HepG2 (cell line): ENCODE results near the gene TNS4. TPM values are rescaled to one million over a fixed set of nuclear protein-coding genes. Genes with fewer than 3 reads are reported as not detected.

Source experiments
- ATF7-NPFF ChIP-seq: sonication (generic); formaldehyde crosslinking; IDR thresholded peaks from 2 replicates; pipeline ENCODE4 v1.8.1; 2023; ENCODE audit warnings: mild to moderate bottlenecking, low read depth, missing genetic modification reagents, moderate library complexity
- DNMT3B ChIP-seq: conservative IDR thresholded peaks from 2 replicates; pipeline ENCODE4 v1.6.1; 2016; ENCODE audit warnings: missing biosample characterization, control low read depth
- EED ChIP-seq: sonication (generic); formaldehyde crosslinking; IDR thresholded peaks from 2 replicates; pipeline ENCODE4 v1.5.0; 2020; ENCODE audit warnings: mild to moderate bottlenecking, missing genetic modification reagents
- JUND ChIP-seq: sonication (generic); formaldehyde crosslinking; IDR thresholded peaks from 2 replicates; pipeline ENCODE4 v1.8.0; 2022; ENCODE audit warnings: mild to moderate bottlenecking, missing genetic modification reagents
- KDM2A ChIP-seq: sonication (generic); formaldehyde crosslinking; IDR thresholded peaks from 2 replicates; pipeline ENCODE4 v1.4.0; 2020; ENCODE audit warnings: low read depth, missing genetic modification reagents, borderline replicate concordance
- NRL ChIP-seq: sonication (generic); formaldehyde crosslinking; IDR thresholded peaks from 2 replicates; pipeline ENCODE4 v1.5.0; 2020; ENCODE audit warnings: missing genetic modification reagents, mild to moderate bottlenecking, moderate library complexity, borderline replicate concordance
- RXRA ChIP-seq: sonication (generic); formaldehyde crosslinking; IDR thresholded peaks from 2 replicates; pipeline ENCODE4 v1.5.1; 2020; ENCODE audit warnings: missing genetic modification reagents
- SP2 ChIP-seq: sonication (generic); formaldehyde crosslinking; IDR thresholded peaks from 2 replicates; pipeline ENCODE4 v1.5.1; 2020; ENCODE audit warnings: mild to moderate bottlenecking, missing genetic modification reagents
- TCF7L2 ChIP-seq: IDR thresholded peaks from 2 replicates; pipeline ENCODE4 v1.6.1; 2011; ENCODE audit warnings: mild to moderate bottlenecking, low read depth, low read length, moderate library complexity
- ZNF234 ChIP-seq: sonication (generic); formaldehyde crosslinking; conservative IDR thresholded peaks from 2 replicates; pipeline ENCODE4 v1.5.1; 2020; ENCODE audit warnings: mild to moderate bottlenecking, missing genetic modification reagents
- ZNF441 ChIP-seq: sonication (generic); formaldehyde crosslinking; IDR thresholded peaks from 2 replicates; pipeline ENCODE4 v1.7.0; 2021; ENCODE audit warnings: missing genetic modification reagents, borderline replicate concordance
- ZNF556 ChIP-seq: sonication (generic); formaldehyde crosslinking; IDR thresholded peaks from 2 replicates; pipeline ENCODE4 v1.4.0; 2020; ENCODE audit warnings: mild to moderate bottlenecking, missing genetic modification reagents, borderline replicate concordance
- ZNF615 ChIP-seq: sonication (generic); formaldehyde crosslinking; IDR thresholded peaks from 2 replicates; pipeline ENCODE4 v1.5.0; 2020; ENCODE audit warnings: mild to moderate bottlenecking, missing genetic modification reagents, borderline replicate concordance
- ZNF616 ChIP-seq: sonication (generic); formaldehyde crosslinking; IDR thresholded peaks from 2 replicates; pipeline ENCODE4 v1.5.0; 2020; ENCODE audit warnings: low read depth, mild to moderate bottlenecking, missing genetic modification reagents
- ZNF713 ChIP-seq: sonication (generic); formaldehyde crosslinking; IDR thresholded peaks from 2 replicates; pipeline ENCODE4 v1.4.0; 2020; ENCODE audit warnings: mild to moderate bottlenecking, missing genetic modification reagents
- ZNF747 ChIP-seq: sonication (generic); formaldehyde crosslinking; IDR thresholded peaks from 2 replicates; pipeline ENCODE4 v1.8.1; 2023; ENCODE audit warnings: missing genetic modification reagents, mild to moderate bottlenecking, borderline replicate concordance
- ZNF792 ChIP-seq: IDR thresholded peaks from 2 replicates; pipeline ENCODE4 v1.6.1; 2016
- ZZZ3 ChIP-seq: sonication (generic); formaldehyde crosslinking; IDR thresholded peaks from 2 replicates; pipeline ENCODE4 v1.4.0; 2020; ENCODE audit warnings: missing genetic modification reagents, mild to moderate bottlenecking, borderline replicate concordance
- polyA plus RNA-seq, 8 experiments: library from polyadenylated mRNA; depleted of rRNA in 3 of 8; stranded (reverse) in 7 of 8; unstranded in 1 of 8; fragments of >200 nt; fragmentation: Illumina TruSeq in 4 of 8; extraction: Trizol in 4 of 8; gene quantifications; 2 replicates each; pipeline versions ENCODE4 v1.2.1 to v1.2.3, GENCODE V29; 2011 to 2016; ENCODE audit warnings: low read depth in 4 of 8, missing spikeins in 1 of 8, mixed read lengths in 1 of 8; ENCODE audit not compliant: insufficient read depth in 1 of 8
- total RNA-seq, 5 experiments: library from RNA; depleted of rRNA; stranded (reverse); fragments of >200 nt; fragmentation: Illumina TruSeq; extraction: Trizol; gene quantifications; 2 replicates each; pipeline ENCODE4 v1.2.3, GENCODE V29; 2016; ENCODE audit warnings: low read depth in 1 of 5
- TF ChIP-seq, protein P1 (sequence below): sonication (generic); formaldehyde crosslinking; IDR thresholded peaks from 2 replicates; pipeline ENCODE4 v1.5.0; 2020; ENCODE audit warnings: missing genetic modification reagents
- TF ChIP-seq, protein P2 (sequence below): sonication (generic); formaldehyde crosslinking; IDR thresholded peaks from 2 replicates; pipeline ENCODE4 v1.9.0; 2022; ENCODE audit warnings: missing genetic modification reagents, mild to moderate bottlenecking, borderline replicate concordance
- TF ChIP-seq, protein P3 (sequence below): sonication (generic); formaldehyde crosslinking; IDR thresholded peaks from 2 replicates; pipeline ENCODE4 v1.5.0; 2020; ENCODE audit warnings: missing genetic modification reagents
- TF ChIP-seq, protein P4 (sequence below): sonication (generic); formaldehyde crosslinking; IDR thresholded peaks from 2 replicates; pipeline ENCODE4 v1.4.0; 2020; ENCODE audit warnings: missing genetic modification reagents

Gene TNS4
- total and polyA plus RNA-seq, 2 of the 13 experiments (the other 11 are each of a cell fraction or from before 2014, with no cell fraction given) = 0.58 to 2.1 TPM

DNA sequence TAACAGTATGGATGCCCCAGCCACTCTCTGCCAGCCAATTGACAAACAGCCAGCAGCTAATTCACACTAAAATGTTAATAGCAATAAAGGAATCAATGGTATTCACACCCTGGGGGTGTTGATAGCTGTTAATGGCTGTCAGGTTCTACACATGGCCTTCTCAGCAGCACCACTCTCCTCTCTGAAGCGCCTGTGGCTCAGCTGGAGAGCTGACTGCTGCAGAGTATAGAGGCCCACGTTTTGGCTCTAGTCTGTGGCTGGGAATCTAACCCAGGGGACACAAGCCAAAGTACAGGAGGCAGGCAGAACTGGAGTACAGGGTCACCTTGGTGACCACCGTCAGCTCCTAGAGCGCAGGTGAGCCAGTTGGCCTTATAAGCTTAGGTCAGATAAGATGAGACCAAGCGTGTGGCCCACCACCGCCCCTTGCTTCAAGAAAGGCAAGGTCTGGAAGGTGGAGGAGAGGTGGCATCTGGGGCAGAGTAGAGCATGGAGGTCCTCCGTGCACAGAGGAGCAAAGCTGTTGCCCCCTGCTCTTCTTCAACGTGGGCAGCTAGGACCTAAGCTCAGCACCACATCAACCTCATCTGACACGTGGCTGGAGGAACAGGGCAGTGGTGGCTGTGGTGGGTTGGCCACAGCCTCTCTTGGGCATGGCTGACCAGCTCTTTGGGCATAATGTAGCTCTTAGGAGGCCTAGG, 38.4 kb upstream of the TNS4 start (continued):
- TF ChIP-seq EED (CRISPR knock-in tag) (peak; percentile 48; the same call in 1 of the 2 replicates), ZNF792 (CRISPR knock-in tag) (no peak), ZNF615 (CRISPR knock-in tag) (no peak), TCF7L2 (no peak), ZNF616 (CRISPR knock-in tag) (no peak), ZNF713 (CRISPR knock-in tag) (no peak), ZNF556 (CRISPR knock-in tag) (no peak), ATF7-NPFF (CRISPR knock-in tag) (no peak), ZNF747 (CRISPR knock-in tag) (no peak), JUND (no peak), ZZZ3 (CRISPR knock-in tag) (no peak), DNMT3B (CRISPR knock-in tag) (no peak), SP2 (CRISPR knock-in tag) (no peak), KDM2A (CRISPR knock-in tag) (0 out of 2 replicates have a peak, but pooled peaks have one; percentile 34), NRL (no peak), ZNF234 (CRISPR knock-in tag) (no peak), ZNF441 (no peak), RXRA (CRISPR knock-in tag) (no peak)
- TF ChIP-seq, protein P1, sequence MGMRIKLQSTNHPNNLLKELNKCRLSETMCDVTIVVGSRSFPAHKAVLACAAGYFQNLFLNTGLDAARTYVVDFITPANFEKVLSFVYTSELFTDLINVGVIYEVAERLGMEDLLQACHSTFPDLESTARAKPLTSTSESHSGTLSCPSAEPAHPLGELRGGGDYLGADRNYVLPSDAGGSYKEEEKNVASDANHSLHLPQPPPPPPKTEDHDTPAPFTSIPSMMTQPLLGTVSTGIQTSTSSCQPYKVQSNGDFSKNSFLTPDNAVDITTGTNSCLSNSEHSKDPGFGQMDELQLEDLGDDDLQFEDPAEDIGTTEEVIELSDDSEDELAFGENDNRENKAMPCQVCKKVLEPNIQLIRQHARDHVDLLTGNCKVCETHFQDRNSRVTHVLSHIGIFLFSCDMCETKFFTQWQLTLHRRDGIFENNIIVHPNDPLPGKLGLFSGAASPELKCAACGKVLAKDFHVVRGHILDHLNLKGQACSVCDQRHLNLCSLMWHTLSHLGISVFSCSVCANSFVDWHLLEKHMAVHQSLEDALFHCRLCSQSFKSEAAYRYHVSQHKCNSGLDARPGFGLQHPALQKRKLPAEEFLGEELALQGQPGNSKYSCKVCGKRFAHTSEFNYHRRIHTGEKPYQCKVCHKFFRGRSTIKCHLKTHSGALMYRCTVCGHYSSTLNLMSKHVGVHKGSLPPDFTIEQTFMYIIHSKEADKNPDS (CRISPR knock-in tag) = 0 out of 2 replicates have a peak, but pooled peaks have one; percentile 30
- TF ChIP-seq, protein P2, sequence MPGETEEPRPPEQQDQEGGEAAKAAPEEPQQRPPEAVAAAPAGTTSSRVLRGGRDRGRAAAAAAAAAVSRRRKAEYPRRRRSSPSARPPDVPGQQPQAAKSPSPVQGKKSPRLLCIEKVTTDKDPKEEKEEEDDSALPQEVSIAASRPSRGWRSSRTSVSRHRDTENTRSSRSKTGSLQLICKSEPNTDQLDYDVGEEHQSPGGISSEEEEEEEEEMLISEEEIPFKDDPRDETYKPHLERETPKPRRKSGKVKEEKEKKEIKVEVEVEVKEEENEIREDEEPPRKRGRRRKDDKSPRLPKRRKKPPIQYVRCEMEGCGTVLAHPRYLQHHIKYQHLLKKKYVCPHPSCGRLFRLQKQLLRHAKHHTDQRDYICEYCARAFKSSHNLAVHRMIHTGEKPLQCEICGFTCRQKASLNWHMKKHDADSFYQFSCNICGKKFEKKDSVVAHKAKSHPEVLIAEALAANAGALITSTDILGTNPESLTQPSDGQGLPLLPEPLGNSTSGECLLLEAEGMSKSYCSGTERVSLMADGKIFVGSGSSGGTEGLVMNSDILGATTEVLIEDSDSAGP (CRISPR knock-in tag) = peak; percentile 44; the same call in 1 of the 2 replicates
- TF ChIP-seq, protein P3, sequence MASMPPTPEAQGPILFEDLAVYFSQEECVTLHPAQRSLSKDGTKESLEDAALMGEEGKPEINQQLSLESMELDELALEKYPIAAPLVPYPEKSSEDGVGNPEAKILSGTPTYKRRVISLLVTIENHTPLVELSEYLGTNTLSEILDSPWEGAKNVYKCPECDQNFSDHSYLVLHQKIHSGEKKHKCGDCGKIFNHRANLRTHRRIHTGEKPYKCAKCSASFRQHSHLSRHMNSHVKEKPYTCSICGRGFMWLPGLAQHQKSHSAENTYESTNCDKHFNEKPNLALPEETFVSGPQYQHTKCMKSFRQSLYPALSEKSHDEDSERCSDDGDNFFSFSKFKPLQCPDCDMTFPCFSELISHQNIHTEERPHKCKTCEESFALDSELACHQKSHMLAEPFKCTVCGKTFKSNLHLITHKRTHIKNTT = no peak
- TF ChIP-seq, protein P4, sequence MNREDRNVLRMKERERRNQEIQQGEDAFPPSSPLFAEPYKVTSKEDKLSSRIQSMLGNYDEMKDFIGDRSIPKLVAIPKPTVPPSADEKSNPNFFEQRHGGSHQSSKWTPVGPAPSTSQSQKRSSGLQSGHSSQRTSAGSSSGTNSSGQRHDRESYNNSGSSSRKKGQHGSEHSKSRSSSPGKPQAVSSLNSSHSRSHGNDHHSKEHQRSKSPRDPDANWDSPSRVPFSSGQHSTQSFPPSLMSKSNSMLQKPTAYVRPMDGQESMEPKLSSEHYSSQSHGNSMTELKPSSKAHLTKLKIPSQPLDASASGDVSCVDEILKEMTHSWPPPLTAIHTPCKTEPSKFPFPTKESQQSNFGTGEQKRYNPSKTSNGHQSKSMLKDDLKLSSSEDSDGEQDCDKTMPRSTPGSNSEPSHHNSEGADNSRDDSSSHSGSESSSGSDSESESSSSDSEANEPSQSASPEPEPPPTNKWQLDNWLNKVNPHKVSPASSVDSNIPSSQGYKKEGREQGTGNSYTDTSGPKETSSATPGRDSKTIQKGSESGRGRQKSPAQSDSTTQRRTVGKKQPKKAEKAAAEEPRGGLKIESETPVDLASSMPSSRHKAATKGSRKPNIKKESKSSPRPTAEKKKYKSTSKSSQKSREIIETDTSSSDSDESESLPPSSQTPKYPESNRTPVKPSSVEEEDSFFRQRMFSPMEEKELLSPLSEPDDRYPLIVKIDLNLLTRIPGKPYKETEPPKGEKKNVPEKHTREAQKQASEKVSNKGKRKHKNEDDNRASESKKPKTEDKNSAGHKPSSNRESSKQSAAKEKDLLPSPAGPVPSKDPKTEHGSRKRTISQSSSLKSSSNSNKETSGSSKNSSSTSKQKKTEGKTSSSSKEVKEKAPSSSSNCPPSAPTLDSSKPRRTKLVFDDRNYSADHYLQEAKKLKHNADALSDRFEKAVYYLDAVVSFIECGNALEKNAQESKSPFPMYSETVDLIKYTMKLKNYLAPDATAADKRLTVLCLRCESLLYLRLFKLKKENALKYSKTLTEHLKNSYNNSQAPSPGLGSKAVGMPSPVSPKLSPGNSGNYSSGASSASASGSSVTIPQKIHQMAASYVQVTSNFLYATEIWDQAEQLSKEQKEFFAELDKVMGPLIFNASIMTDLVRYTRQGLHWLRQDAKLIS = no peak
